GM21528 (cell line): ENCODE data around the gene ST3GAL6.
A peak's percentile ranks its signal among the peaks of the same experiment; 100 is the strongest.

Experiments
- ATAC-seq: cut with Tn5 transposase; IDR thresholded peaks from one replicate; pipeline ENCODE4 v1.9.1; 2021; ENCODE audit warnings: mild to moderate bottlenecking, moderate library complexity; ENCODE audit not compliant: unreplicated experiment, low FRiP score

ST3GAL6 gene

DNA sequence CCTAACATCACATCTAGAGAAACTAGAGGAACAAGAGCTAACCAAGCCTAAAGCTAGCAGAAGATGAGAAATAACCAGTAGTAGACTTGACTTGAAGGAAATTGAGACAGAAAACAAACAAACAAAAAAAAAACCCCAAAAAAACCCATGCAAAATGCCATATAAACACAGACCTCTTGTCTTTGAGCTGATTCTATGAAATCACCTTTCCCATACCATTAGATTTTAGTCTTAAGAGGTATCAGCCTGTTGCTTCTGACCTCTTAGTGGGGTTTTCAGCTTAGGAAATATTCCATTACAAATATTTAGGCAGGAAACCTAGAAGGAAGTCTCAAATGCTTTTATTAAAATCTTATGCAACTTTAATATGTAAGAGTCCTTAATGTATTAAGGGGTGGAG lies 23.9 kb upstream of the ST3GAL6 start:
- no peak for ATAC-seq

DNA sequence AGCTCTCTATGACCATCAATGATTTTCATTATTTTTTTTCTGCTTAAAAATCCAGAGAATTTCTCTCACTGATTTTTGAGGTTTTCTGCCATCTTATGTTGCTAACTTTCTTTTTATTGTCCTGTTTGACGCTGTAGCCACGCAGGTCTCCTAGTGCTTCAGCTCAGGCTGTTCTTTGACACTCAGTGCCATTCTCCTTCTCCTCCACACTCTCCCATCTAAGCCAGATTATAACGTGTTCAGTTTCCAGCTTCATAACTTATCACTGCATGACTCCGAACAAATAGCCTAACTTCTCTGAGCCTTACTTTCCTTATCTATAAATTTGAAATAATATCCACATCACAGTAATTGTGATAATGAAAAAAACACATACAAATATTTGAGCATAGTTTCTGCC lies 22.8 kb upstream of the ST3GAL6 start:
- no peak for ATAC-seq

DNA sequence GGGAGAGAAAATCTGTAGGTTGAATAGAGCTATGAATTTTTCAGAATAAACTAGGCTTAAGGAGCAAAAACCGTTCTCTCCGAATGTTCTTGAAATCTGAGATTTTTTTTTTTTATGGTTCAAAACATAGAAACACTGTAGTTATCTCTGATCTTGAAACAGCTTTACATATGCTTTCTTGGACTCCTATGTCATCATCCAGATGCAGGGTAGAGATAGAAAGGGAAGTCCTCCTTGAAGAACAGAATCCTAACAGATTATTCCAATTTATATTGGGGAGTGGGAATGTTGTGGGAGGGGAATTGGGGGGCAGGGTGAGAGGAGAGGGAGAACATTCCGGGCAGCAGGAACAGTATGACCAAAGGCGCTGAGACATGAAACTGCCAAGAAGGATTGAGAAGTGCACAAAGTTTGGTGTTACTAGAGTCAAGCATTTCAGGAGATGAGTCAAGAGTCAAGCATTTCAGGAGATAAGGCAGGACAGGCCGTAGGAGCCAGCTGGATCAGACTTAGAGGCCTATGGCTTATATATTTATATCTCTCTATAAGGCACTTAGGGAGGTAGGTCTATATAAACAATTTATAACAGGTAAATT lies 21.9 kb upstream of the ST3GAL6 start:
- ATAC-seq, result no peak

DNA sequence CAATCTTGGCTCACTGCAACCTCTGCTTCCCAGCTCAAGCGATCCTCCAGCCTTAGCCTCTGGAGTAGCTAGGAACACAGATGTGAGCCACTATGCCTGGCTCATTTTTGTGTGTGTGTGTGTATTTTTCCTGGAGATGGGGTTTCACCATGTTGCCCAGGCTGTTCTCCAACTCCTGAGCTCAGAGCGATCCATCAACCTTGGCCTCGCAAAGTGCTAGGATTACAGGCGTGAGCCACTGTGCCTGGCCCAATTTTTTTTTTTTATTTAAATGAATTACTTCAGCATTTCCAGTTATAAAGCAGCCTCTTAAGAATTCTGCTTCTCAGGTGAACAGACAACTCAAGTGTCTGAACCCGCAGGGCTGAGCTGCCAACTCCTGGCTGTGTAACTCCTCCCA lies 20.1 kb upstream of the ST3GAL6 start:
- ATAC-seq, result no peak

DNA sequence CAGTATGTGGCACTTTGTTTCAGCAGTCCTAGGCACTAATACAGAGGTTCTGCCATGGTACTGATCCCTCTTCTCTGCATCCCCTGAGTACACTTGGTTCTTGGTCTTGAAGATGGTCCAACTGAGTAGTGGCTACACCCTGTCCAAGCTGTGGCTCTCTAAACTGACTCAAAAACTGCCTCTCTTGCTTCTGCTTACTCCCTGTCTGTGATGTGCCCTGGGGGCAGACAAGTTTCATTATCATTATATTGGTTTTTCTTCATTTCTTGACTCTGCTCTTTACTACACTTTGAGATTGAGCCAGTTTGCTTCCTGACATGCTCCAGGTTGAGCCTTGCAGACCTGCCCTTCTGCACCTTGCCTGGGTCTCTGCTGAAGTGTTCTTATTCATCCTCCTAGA lies 18.9 kb upstream of the ST3GAL6 start:
- ATAC-seq, result no peak

DNA sequence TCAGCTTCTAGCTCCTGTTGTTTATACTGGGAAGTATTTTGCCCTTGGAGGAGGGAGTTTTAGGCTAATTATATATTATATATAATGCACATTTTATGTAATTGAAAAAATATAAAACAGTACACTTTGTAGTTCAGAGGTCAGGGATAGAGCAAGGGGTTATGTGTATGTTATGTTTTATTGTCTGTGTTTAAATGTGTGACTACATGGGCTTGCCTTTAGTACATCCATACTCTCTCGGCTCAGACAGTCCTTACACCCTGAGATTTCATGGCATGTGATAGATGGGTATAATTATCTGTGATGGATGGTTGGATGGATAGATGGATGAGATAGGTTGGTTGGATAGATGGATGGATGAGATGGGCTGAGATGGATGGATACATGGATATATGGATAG lies 17.4 kb upstream of the ST3GAL6 start:
- ATAC-seq, result no peak

DNA sequence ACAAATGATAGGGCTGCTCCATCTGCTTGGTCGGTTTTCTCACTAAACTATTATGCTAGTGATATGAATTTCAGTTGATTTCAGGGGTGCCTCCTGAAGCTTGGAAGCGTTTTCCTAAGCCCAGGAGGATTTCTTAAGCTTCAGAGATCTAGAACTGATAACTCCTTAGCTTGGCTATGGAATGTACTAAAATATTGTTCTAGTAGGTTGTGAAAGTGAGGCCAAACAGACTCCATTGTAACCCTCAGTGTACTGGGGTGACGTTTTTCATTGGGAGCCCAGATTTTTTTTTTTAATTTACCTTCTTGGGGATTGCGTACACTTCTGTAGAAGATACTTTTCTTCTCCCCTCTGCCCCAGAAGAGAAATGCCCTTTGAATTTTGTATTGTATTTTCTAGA lies 17.0 kb upstream of the ST3GAL6 start:
- ATAC-seq, result no peak

DNA sequence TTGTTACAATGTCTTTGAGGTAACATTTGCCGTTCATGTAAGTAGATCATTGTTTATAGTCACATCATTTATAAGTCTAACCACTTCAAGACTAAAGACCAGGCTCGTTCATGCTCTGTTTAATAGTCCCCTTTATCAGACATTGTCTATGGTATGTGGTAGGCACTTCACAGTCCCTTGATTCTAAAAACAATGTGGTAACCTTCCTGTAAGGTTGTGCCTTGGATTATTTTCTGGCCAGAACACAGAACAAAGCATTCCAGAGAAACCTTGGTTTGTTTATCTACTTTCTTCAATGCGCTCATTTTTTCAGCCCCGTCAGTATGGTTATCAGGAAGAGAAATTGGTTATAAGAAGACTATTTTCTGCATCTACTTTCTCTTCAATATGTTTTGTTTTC lies 16.3 kb upstream of the ST3GAL6 start:
- ATAC-seq, result no peak

DNA sequence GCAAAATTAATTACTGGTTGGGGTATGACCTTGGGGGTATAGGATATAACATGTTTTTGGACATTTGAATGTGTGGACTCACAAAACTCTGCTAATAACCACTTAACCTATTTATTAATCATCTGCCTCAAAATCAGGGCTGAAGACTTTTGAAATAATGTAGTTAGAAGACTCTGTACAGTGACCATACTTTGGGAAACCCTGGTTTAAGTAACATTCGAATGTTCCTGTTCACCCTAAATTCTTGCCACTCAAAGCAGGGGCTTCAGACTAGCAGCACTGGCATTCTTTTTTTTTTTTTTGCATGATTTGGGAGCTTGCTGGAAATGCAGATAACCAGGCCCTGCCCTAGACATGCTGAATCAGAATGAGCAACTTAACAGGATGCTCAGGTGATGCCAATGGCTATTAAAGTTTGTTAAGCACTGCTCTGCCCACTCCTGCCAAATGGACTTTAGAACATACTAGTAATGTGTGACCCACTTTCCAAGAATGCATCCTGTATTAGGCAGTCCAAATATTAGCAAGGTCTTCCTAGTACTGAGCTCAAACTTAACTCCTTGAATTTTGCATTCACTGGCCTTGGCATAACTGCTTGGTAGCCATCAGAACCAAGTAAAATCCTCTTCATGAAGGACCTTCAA lies 12.7 kb upstream of the ST3GAL6 start:
- ATAC-seq, result no peak

DNA sequence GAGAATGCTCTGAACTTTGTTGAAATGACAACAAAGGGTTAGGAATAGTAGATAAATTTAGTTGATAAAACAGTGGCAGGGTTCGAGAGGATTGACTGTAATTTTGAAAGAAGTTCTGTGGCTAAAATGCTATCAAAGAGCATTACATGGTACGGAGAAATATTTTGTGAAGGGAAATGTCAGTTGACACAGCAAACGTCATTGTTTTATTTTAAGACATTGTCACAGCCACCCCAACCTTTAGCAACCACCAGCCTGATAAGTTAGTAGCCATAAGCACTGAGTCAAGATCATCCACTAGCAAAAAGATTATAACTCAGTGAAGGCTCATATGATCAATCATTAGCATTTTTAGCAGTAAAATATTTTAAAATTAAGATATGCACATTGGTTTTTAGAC lies 8.7 kb upstream of the ST3GAL6 start:
- ATAC-seq, result no peak

DNA sequence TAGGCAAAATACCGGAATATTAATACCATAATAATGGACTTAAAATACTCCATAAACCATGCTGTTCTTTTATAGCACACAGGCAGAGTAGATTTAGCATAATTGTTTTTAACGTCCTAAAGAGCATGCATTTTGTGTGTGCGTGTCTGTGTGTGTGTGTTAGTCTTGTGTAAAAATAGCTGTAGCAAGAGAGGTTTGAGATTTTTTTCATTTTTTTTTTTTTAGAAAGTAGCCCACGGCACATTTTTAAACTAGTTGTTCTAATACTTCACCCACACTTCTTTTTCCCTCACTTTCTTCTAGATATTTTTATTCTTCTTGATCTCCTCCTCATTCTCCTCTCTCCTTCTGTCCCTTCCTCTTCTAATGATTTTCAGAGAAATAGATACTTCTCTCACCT lies 7.5 kb upstream of the ST3GAL6 start:
- ATAC-seq, result no peak

DNA sequence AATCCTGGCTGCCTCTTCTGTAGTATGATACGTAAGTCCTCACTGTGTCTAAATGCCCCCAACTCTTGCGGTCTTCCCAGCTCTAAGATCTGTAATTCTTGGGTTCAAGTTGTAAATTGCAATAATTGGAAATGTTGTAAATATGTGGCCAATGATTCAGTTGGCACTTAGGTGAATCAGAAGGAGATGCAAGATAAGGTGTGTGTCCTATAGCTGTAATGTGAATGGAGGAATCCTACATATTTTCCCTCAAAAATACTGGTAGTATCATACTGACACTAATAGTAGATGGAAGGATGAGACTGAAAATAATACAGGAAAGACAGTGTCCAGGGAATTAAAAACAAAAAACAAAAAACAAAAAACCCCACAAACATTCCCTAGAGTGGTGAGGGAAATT lies 3.5 kb upstream of the ST3GAL6 start:
- ATAC-seq, result no peak

DNA sequence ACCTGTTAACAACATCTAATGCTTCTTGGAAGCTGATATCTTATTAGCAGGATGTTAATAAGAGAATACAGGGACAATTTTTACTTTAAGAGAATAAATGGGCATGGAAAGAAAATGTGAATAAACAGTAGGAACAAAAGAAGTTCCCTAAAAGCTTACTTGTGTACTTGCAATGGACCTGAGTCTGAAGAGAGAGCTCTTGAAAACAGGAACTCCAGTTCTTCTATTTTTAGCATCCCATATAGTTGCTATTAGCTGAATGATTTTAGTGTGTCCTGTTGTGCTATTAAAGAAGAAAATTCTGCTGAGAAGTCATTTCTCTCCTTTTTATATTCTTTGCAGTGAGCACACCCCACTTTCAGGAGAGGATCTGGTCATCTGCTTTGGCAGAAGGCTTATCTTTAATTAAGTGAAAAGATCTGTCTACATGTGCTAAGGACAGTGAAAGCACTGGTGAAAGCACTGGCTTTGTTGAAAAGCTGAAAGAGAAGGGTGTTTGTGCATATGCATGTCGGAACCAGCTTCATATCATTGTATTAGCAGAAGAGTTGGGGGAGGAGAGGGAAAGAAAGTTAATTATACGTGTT lies 1.4 kb upstream of the ST3GAL6 start:
- no peak for ATAC-seq

DNA sequence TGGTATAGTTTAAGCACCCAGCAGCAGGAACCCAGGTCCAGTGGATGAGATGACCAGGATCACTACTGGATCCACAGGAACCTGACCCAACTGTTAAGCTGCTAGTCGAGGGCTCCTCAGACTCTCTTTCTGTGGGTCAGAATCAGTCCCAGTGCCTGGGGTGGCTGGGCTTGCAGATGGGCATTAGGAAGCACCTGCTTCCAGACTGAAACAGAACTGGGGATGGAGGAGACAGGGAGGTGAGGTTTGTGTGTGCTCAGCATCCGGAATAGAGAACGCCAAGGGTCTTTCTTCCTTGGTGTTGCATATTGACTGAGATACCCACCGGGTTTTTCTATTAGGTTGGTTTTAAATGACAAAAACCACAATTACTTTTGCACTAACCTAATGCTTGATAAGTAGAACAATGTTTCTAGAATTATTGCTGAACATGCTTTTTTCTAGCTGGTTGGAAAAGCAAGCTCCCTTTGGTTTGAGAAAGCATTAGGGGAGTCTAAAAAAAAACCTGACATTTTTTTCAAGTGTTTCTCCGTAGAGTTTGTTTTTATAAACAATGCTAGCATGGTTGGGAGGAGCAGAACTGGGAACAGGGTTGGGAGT lies 779 bp downstream of the ST3GAL6 start:
- peak; percentile 7 for ATAC-seq

DNA sequence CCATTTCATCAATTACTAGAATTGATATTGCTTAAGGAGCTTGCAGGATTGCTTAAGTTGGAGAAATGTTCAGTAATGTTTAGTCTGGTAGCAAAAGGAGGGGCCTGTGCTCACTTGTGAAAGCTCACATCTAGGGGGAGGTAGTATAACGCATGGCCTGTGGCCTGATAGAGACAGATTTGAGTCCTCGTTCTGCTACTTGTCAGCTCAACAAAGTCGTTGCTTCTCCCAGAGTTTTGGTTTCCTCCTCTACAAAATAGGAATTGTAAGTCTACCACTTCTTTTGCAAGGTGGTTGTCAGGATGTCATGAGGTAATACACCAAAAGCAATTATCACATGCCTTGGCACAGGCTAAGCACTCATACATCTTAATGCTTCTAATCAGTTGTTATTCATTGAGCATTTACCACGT lies 1.3 kb downstream of the ST3GAL6 start:
- ATAC-seq, result no peak

DNA sequence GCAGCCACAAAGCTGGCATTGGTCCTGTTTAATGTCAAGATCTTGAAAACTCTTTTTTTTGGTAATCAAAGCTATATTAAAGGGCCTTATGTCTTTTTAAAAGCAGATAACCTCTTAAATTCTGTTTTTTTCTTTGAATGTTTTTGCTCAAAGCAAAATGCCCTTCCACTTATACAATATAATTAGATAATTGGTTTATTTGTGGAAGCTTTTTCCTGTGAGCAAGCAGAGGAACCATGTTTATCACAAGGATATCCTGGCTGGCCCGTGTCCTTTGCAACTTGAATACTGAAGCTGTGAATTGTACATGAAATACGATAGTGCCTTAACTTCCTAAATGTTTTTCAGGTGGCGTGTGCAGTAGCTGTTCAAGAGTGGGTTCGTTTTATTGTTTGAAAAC lies 2.6 kb downstream of the ST3GAL6 start:
- ATAC-seq, result no peak

DNA sequence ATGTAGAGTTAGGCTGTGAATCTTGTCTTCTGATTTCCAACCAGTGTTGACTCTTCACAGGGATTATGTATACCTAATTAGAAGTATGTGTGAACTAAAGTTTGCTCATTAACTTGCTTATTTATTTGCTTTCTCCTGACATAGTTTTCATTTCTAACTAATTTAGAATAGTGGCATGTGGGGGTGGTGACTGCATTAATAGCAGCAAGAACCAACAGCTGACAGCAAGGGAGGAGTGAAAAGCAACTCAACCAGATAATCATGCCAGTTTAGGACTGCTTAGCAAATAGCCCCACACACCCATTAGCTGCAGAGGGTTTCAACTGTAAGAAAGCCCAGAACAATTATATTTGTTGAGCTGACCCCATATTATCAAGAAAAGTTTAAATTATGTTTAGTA lies 3.8 kb downstream of the ST3GAL6 start:
- ATAC-seq, result no peak

DNA sequence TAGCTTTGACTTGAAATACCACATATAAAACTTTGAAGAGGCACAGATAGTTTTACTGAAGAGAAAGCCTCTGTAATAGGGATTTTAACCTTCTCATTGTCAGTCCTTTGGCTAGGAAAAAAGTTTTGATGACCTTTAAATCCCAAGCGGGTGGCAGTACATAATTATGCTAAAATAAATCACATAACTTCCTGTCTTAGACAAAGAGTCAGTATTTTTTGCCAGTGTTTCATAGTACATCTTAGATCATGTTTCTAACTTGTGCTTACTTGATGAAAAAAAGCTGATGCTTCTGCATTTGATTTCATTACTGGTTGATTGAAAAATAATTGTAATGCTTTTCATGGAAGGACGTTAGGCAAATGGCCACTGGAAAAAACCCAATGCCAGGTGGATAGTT lies 5.8 kb downstream of the ST3GAL6 start:
- no peak for ATAC-seq

DNA sequence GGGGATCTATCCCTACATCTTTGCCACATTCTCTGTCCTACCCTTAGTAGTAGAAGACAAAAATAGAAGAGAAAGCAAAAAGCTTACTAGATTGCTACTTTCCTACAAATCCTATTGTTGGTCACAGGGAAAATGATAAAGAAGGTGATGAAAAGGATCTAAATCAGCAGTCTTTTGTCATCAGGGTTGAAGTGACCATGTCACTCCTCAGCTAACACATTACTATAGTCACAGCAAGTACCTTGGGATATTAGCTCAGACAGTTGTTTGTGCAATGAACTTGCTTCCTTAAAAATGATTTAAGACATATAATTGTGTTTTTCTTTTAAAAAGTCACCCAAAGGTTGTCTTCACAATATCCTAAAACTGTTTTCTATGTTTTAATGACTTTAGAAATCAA lies 6.3 kb downstream of the ST3GAL6 start:
- ATAC-seq, result no peak

DNA sequence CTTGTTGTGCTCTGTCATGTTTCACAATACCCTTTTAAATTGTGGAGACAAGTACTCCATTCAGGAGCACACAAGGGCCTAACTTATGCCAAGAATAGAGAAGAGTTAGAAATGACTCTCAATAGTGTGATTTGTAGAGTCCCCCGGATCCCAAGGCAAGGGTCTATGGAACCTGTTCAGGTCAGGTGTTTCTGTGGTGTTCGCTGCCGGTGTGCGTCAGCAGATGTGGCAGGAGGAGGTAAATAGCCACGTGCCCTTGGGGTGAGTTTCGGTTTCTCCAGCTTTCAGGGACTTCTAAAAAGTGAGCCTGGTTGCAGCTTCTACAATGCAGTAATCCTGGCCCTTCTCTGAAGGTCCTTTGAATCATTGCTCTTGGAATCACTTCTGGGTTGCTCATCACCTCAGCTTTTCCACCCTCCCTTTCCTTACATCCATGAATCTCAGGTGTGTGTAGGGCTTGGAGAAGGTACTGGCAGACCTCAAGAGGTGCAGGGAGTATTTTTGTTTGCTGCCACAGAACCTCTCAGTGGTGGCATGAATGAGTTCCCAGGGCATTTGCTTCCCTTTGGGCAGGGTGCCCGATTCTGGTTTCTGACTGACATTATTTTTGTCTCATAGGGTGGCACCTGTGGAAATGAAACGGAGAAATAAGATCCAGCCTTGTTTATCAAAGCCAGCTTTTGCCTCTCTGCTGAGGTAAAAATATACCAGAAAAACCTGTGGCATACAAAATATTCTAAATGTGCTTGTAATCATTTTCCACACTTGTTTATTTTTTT lies 7.3 kb downstream of the ST3GAL6 start:
- no peak for ATAC-seq

DNA sequence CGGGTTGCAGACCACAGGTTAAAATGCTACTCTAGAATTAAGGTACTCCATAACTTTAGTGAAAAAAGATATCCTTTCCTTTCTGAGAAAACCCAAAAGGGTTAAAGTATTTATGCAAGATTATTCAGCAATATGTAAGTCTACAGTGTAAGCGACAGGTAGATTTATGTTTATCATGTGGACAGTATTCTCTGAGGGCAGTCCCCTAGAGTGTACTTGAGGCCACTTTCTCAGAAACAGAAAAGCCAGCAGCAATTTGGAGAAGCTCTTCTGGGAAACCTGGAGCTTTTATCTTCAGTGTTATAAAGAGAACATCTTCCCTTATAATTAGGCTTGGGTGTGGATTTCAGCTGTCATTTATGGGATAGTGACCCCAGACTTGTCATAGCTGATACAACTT lies 8.9 kb downstream of the ST3GAL6 start:
- ATAC-seq, result no peak
